GM10248 (cell line): ENCODE measurements around the gene TSPEAR.

Experiments
- CTCF ChIA-PET: fragments of 300-600 bp; sonication (Branson Sonifier 250); formaldehyde crosslinking; extraction: SDS; loops from one replicate; lab custom pipeline; 2021; ENCODE audit warnings: antibody characterized with exemption; lab: Yijun Ruan, JAX
- POLR2A ChIA-PET: fragments of 350-650 bp; sonication (Branson Sonifier 250); formaldehyde crosslinking; extraction: SDS; loops from one replicate; lab custom pipeline; 2020; ENCODE audit warnings: antibody characterized with exemption; lab: Yijun Ruan, JAX
- DNase-seq: peaks from one replicate; pipeline ENCODE4 v3.0.0; 2012; ENCODE audit errors: extremely low spot score
- TF ChIP-seq, protein P1 (sequence below): IDR thresholded peaks from 2 replicates; pipeline ENCODE4 v1.5.1; 2012; ENCODE audit warnings: mild to moderate bottlenecking, low read depth; ENCODE audit errors: extremely low read depth, missing control alignments, control extremely low read depth

The TSPEAR gene

DNA sequence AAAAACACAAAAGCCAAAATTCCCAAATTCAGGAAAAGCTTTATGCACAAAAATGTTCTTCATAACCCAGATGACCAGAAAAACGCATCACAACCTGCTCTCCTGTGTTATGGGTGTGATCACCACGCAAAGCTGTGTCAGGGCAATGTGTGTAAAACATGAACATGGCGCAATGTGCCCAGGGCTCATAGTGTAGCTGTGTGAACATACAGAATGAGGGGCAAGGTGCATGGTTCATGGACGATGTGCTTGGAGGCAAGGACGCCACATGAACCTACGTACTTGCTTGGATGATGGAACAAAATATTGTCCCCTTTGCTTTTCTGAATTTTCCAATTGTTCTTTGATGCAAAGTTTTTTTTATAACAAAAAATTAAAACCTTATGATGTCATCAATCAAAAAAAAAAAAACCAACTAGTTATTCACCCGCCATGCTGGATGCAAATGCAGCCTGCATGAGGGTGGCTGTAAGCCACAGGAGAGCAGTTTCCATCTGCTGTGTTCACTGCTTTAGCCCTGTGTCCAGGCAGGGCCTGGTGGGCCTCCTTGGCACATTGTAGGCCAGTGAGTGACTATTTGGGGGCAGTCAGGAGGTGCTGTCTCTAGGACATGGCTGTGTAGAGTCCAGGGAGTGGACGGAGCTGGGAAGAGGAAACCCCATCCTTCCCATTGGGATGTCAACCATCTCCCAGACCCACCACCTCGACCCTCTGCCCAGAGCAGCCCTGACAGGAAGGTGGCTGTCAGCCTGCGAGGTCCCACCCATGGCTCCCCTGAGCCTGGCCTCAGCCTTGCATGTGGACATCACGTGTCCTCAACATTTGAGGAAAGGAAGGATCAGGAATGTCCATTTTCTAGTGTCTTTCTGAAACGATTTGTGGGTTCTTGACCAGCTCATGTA, 185.0 kb downstream of the TSPEAR start:
- no peak for DNase-seq
- CTCF ChIA-PET: no interaction called here
- POLR2A ChIA-PET: no interaction called here
- TF ChIP-seq, protein P1, sequence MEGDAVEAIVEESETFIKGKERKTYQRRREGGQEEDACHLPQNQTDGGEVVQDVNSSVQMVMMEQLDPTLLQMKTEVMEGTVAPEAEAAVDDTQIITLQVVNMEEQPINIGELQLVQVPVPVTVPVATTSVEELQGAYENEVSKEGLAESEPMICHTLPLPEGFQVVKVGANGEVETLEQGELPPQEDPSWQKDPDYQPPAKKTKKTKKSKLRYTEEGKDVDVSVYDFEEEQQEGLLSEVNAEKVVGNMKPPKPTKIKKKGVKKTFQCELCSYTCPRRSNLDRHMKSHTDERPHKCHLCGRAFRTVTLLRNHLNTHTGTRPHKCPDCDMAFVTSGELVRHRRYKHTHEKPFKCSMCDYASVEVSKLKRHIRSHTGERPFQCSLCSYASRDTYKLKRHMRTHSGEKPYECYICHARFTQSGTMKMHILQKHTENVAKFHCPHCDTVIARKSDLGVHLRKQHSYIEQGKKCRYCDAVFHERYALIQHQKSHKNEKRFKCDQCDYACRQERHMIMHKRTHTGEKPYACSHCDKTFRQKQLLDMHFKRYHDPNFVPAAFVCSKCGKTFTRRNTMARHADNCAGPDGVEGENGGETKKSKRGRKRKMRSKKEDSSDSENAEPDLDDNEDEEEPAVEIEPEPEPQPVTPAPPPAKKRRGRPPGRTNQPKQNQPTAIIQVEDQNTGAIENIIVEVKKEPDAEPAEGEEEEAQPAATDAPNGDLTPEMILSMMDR: no peak

DNA sequence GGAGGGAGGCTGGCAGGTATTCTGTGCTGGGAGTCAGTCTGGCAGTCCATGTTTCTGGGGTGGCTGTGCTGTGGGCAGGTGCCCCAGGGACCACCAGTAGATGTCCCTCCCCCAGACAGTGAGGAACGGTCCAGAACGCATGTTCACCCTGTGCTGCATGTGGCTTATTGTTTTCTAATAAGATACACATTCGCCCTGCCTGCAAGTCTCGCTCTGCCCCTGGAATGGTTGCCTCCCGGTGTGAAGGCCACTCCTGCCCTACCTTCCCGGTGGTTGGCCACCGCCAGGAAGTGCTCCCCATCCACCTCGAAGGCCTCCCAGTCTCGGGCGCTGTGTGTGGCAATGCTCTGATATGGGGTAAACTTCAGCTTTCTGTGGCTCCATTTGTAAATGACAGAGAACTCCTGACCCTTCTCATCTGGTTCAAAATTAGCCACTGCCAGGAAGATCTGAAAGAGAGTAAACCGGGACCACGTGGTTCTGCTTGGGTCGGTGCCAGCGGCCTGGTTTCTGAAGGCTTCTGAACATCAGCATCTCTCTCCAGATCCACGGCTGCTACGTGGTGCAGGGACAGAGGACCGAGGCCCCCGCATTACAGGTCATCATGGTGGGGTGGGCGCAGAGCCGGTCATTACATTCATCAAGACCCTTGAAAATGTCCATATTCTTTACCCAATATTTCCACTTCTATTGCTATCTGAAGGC, 185.8 kb downstream of the TSPEAR start:
- POLR2A ChIA-PET: no interaction called here

DNA sequence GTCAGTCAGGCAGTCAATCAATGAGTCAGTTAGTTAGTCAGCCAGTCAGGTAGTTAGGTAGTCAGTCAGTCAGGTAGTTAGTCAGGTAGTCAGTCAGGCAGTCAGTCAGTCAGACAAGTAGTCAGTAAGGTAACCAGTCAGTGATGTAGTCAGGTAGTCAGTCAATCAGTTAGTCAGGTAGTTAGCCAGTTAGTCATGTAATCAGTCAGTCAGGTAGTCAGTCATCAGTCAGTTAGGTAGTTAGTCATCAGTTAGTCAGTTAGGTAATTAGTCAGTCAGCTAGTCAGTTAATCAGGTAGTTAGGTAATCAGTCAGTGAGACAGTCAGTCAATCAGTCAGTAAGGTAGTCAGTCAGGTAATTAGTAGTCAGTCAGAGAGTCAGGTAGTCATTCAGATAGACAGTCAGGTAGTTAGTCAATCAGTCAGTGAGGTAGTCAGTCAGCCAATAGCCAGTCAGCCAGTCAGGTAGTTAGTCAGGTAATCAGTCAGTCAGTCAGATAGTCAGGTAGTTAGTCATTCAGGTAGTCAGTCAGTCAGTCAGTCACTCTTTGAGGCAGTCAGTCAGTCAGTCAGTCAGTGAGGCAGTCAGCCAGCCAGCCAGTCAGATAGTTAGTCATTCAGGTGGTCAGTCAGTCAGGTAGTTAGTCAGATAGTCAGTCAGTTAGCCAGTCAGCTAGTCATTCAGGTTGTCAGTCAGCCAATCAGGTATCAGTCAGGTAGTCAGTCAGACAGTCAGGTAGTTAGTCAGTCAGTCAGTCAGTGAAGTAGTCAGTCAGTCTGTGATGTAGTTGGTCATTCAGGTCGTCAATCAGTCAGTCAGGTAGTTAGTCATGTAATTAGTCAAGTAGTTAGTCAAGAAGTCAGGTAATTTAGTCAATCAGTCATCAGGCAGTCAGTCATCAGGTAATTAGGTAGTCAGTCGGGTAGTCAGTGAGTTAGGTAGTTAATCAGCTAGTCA, 186.7 kb downstream of the TSPEAR start:
- CTCF ChIA-PET: no interaction called here
- POLR2A ChIA-PET: no interaction called here
- DNase-seq: no peak
- TF ChIP-seq, protein P1: no peak

More for the DNA sequence above, 185.8 kb downstream of the TSPEAR start:
- CTCF ChIA-PET: no interaction called here
- TF ChIP-seq, protein P1: no peak
- no peak for DNase-seq

DNA sequence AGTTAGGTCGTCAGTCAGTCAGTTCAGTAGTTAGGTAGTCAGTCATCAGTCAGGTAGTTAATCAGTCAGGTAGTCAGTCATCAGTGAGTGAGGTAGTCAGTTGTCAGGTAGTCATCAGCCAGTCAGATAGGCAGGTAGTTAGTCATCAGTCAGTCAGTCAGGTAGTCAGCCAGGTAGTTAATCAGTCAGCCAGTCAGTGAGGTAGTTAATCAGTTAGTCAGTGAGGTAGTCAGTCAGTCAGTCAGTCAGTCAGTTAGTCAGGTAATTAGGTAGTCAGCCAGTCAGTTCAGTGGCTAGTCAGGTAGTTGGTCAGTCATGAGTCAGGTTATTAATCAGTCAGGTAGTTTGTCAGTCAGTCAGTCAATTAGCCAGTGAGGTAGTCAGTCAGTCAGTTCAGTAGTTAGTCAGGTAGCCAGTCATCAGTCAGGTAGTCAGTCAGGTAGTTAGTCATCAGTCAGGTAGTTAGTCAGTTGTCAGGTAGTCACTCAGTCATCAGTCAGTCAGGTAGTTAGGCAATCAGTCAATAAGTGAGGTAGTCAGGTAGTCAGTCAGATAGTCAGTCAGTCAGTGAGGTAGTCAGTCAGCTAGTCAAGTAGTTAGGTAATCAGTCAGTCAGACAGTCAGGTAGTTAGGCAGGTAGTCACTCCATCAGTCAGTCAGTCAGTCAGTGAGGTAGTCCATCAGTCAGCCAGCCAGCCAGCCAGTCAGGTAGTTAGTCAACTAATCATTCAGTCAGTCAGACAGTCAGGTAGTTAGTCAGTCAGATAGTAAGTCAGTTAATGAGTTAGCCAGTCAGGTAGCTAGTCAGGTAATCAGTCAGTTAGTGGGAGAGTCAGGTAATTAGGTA, 187.6 kb downstream of the TSPEAR start:
- ChIA-PET CTCF (no interaction called here), POLR2A (no interaction called here)
- TF ChIP-seq, protein P1: no peak
- no peak for DNase-seq

DNA sequence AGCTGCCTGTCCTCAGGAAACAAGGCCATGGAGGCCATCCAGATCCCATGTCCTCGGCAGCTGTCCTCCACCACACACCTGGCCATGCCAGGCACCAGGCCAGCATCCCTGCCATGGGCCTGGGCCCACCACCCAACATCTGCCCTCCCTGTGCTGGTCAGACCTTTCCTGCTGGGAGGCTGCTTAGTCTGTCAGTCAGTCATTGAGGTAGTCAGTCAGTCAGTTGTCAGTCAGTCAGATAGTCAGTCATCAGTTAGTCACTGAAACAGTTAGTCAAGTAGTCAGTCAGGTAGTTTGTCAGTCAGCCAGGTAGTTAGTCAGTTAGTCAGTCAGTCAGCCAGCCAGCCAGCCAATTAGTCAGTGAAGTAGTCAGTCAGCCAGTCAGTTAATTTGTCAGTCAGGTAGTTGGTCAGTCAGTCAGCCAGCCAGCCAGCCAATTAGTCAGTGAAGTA, 188.6 kb downstream of the TSPEAR start:
- ChIA-PET CTCF (no interaction called here), POLR2A (no interaction called here)
- no peak for DNase-seq
- TF ChIP-seq, protein P1: no peak
